Sigmoid colon (tissue), 7 donors: ENCODE measurements around the gene EMID1. TPM values are rescaled to one million over a fixed set of nuclear protein-coding genes. Genes with fewer than 3 reads are reported as not detected.

Experiments used
- DNase-seq: peaks from one replicate; pipeline ENCODE4 v3.0.0-alpha.2; 2019
- H3K27ac ChIP-seq, 4 donors: fragments of 200-600 bp; sonication (generic); one replicate each; pipeline ENCODE4 v1.5.1; 2016 to 2019; ENCODE audit warnings: mild to moderate bottlenecking in 1 of 4
- H3K27me3 ChIP-seq, 3 donors: fragments of 200-600 bp; sonication (generic); one replicate each; pipeline ENCODE4 v1.5.1; 2019; ENCODE audit warnings: mild to moderate bottlenecking in 1 of 3
- H3K36me3 ChIP-seq, 4 donors: fragments of 200-600 bp; sonication (generic); one replicate each; pipeline ENCODE4 v1.5.1; 2016 to 2019
- H3K4me1 ChIP-seq, 4 donors: fragments of 200-600 bp; sonication (generic); one replicate each; pipeline ENCODE4 v1.5.1; 2017 to 2019
- H3K4me3 ChIP-seq, 4 donors: fragments of 200-600 bp; sonication (generic); one replicate each; pipeline ENCODE4 v1.5.1; 2017 to 2019; ENCODE audit warnings: mild to moderate bottlenecking in 2 of 4, moderate library complexity in 1 of 4
- H3K9me3 ChIP-seq, 4 donors: fragments of 200-600 bp in 3 of 4; sonication (generic) in 3 of 4; one replicate each; pipeline versions ENCODE4 v1.5.1 to v1.6.1; 2013 to 2019
- EP300 ChIP-seq, 4 donors: sonication (generic); formaldehyde crosslinking; IDR thresholded peaks; one replicate each; pipeline ENCODE4 v1.6.1; 2017; ENCODE audit warnings: antibody characterized with exemption in 4 of 4
- POLR2A ChIP-seq, 2 donors: fragments of 450-650 bp; IDR thresholded peaks; one replicate each; pipeline ENCODE4 v1.6.1; 2016; ENCODE audit warnings: antibody characterized with exemption in 2 of 2, mild to moderate bottlenecking in 2 of 2, moderate library complexity in 2 of 2
- POLR2AphosphoS5 ChIP-seq, 4 donors: sonication (generic); formaldehyde crosslinking; IDR thresholded peaks; one replicate each; pipeline ENCODE4 v1.6.1; 2017; ENCODE audit warnings: antibody characterized with exemption in 4 of 4
- WGBS, 2 donors: extraction: QIAGEN DNeasy Blood & Tissue Kit; methylation state at CpG; one replicate each; pipeline ENCODE4 v1.1.7; 2013; 5-methylcytosine and 5-hydroxymethylcytosine counted together
- intact Hi-C: fragments of 100-400 bp; cut with DNase I; formaldehyde crosslinking; loops from one replicate; pipeline ENCODE4 v1.15.1; 2023
- polyA plus RNA-seq, 3 donors: library from polyadenylated mRNA; stranded (reverse); fragments of 200-250 nt; gene quantifications; one replicate each; pipeline ENCODE4 v1.2.3, GENCODE V29; 2013
- total RNA-seq, 4 donors: library from RNA; depleted of rRNA; stranded (reverse); fragments of >200 nt; gene quantifications; one replicate each; pipeline ENCODE4 v1.1.0, GENCODE V29; 2016
- TF ChIP-seq, protein P1 (sequence below), 4 experiments: fragments of 450-650 bp in 3 of 4; fragments of 200-600 bp in 1 of 4; IDR thresholded peaks; one replicate each; pipeline ENCODE4 v1.5.1; 2016 to 2019; ENCODE audit warnings: antibody characterized with exemption in 4 of 4, mild to moderate bottlenecking in 3 of 4, moderate library complexity in 2 of 4
- donor health status: healthy with polysubstance abuse.
- donor health status: Bipolar disorder and iron deficiency.
- donor health status: healthy.

Gene EMID1
- total RNA-seq = 1 to 10 TPM in 2 of 4 donors, under 1 TPM in 2; 0.27 to 4.7 (median 1.2) TPM
- polyA plus RNA-seq = 1 to 10 TPM; 3.2 to 5.9 (median 3.6) TPM

GRCh38 chr22:29205594-29206371 is at the start of gene EMID1:
EMID1 (plus strand) TSS chr22:29205896; CDS start chr22:29206039, 143 bp downstream.
- 1 to 2% methylated on average over 90 of the region's 90 CpGs for WGBS, 2 donors
- TF ChIP-seq, protein P1, sequence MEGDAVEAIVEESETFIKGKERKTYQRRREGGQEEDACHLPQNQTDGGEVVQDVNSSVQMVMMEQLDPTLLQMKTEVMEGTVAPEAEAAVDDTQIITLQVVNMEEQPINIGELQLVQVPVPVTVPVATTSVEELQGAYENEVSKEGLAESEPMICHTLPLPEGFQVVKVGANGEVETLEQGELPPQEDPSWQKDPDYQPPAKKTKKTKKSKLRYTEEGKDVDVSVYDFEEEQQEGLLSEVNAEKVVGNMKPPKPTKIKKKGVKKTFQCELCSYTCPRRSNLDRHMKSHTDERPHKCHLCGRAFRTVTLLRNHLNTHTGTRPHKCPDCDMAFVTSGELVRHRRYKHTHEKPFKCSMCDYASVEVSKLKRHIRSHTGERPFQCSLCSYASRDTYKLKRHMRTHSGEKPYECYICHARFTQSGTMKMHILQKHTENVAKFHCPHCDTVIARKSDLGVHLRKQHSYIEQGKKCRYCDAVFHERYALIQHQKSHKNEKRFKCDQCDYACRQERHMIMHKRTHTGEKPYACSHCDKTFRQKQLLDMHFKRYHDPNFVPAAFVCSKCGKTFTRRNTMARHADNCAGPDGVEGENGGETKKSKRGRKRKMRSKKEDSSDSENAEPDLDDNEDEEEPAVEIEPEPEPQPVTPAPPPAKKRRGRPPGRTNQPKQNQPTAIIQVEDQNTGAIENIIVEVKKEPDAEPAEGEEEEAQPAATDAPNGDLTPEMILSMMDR (IDR thresholded peaks at IDR 0.05) = peak in 1 of 4 experiments; percentile 25
- TF ChIP-seq POLR2AphosphoS5 (IDR thresholded peaks at IDR 0.05) = no peak
- Histone ChIP-seq H3K27ac (no peak within 1 kb of the TSS), H3K36me3 (no peaks in the 10 kb centered on the region), H3K27me3 (peaks cover 0 to 5% (median 5%) of the 10 kb centered on the region in 3 donors), H3K4me3 (peak within 1 kb of the TSS; percentile 30 to 55 (median 51)), H3K9me3 (no peaks in the 10 kb centered on the region), H3K4me1 (peaks cover 0 to 12% (median 9%) of the 10 kb centered on the region in 4 donors)
- intact Hi-C loops = loop anchor here (2.0 kb wide), 1 partner anchor 39 kb away; no protein-coding TSS in a partner anchor
- peak; percentile 76 for DNase-seq

DNA sequence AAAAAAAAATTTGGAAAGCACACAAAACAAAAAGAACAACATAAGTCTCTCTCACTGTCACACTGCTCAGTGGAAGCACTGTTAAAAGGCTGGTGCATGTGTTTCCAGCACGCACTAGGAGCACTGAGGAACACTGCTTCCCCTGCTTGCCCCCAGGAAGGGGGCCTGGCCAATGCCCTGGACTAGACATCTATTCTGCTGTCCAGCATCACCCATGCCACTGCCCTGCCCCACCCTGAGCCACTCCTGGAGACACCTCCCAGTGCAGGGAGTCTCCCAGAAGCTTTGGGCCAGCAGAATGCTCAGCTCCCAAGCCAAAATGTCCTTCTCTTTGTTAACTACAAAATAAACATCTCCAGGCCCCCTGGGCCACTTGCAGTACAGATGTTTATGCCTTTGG is 49.7 kb upstream of the EMID1 start:
- 95 to 97% methylated on average over 1 of the region's 1 CpG for WGBS, 2 donors
- H3K27ac ChIP-seq = no peak overlapping the region
- no peaks in the 10 kb centered on the region for H3K27me3 ChIP-seq
- peak; percentile 40 for DNase-seq
- peaks cover 0 to 22% (median 20%) of the 10 kb centered on the region in 4 donors for H3K4me1 ChIP-seq
- intact Hi-C loops = no loop called here
- TF ChIP-seq POLR2AphosphoS5 (IDR thresholded peaks at IDR 0.05) (no peak), POLR2A (IDR thresholded peaks at IDR 0.05) (no peak), EP300 (IDR thresholded peaks at IDR 0.05) (no peak)
- TF ChIP-seq, protein P1 (IDR thresholded peaks at IDR 0.05) = no peak
- no peaks in the 10 kb centered on the region for H3K36me3 ChIP-seq
- no peak overlapping the region for H3K4me3 ChIP-seq
- no peaks in the 10 kb centered on the region for H3K9me3 ChIP-seq

- intact Hi-C loops = no loop called here
- 77 to 91% methylated on average over 9 of the region's 9 CpGs for WGBS, 2 donors
- TF ChIP-seq EP300 (IDR thresholded peaks at IDR 0.05) = no peak
- TF ChIP-seq POLR2AphosphoS5 (IDR thresholded peaks at IDR 0.05) = no peak
- TF ChIP-seq POLR2A (IDR thresholded peaks at IDR 0.05) = no peak
- TF ChIP-seq, protein P1 (IDR thresholded peaks at IDR 0.05) = no peak
- Histone ChIP-seq H3K9me3 (no peaks in the 10 kb centered on the region), H3K27me3 (no peaks in the 10 kb centered on the region), H3K27ac (no peak overlapping the region), H3K4me3 (no peak overlapping the region), H3K36me3 (no peaks in the 10 kb centered on the region), H3K4me1 (peaks cover 0 to 22% (median 20%) of the 10 kb centered on the region in 4 donors)
- DNase-seq = peak; percentile 46
These were observed 49.2 kb upstream of the EMID1 start for GRCh38 chr22:29156507-29156906.

GRCh38 chr22:29157759-29158535 is 47.7 kb upstream of the EMID1 start:
- no peaks in the 10 kb centered on the region for H3K9me3 ChIP-seq
- intact Hi-C loops = no loop called here
- no peaks in the 10 kb centered on the region for H3K27me3 ChIP-seq
- 95% methylated on average over 11 of the region's 11 CpGs for WGBS, 2 donors
- H3K36me3 ChIP-seq = no peaks in the 10 kb centered on the region
- no peak overlapping the region for H3K27ac ChIP-seq
- peak; percentile 34 for DNase-seq
- peaks cover 0 to 11% (median 8%) of the 10 kb centered on the region in 4 donors for H3K4me1 ChIP-seq
- no peak overlapping the region for H3K4me3 ChIP-seq
- TF ChIP-seq POLR2A (IDR thresholded peaks at IDR 0.05) = no peak
- no peak for TF ChIP-seq POLR2AphosphoS5 (IDR thresholded peaks at IDR 0.05)
- TF ChIP-seq, protein P1 (IDR thresholded peaks at IDR 0.05) = no peak
- no peak for TF ChIP-seq EP300 (IDR thresholded peaks at IDR 0.05)
